C4-2B (cell line): ENCODE data around the gene TSPAN18.

Source experiments
- H3K27ac ChIP-seq: fragments of 450-650 bp; 2 replicates; pipeline ENCODE4 v1.5.1; 2017
- ZFX ChIP-seq: fragments of 450-650 bp; IDR thresholded peaks from 2 replicates; pipeline ENCODE4 v1.6.1; 2017
- TF ChIP-seq, protein P1 (sequence below): fragments of 450-650 bp; conservative IDR thresholded peaks from 2 replicates; pipeline ENCODE4 v1.5.1; 2017; ENCODE audit warnings: mild to moderate bottlenecking

Gene TSPAN18

DNA sequence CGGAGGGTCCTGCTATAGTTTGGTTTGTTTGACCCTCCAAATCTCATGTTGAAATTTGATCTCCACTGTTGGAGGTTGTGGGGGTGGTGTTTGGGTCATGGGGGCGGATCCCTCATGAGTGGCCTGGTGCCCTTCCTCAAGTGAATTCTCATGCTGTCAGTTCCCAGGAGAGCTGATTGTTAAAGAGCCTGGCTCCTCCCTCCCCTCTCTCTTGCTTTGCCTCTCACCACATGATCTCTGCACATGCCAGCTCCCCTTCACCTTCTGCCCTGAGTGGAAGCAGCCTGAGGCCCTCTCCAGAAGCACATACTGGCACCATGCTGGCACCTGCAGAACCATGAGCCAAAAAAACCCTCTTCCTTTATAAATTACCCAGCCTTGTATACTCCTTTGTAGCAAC is 7.1 kb downstream of the TSPAN18 start:
- TF ChIP-seq ZFX = no peak
- TF ChIP-seq, protein P1, sequence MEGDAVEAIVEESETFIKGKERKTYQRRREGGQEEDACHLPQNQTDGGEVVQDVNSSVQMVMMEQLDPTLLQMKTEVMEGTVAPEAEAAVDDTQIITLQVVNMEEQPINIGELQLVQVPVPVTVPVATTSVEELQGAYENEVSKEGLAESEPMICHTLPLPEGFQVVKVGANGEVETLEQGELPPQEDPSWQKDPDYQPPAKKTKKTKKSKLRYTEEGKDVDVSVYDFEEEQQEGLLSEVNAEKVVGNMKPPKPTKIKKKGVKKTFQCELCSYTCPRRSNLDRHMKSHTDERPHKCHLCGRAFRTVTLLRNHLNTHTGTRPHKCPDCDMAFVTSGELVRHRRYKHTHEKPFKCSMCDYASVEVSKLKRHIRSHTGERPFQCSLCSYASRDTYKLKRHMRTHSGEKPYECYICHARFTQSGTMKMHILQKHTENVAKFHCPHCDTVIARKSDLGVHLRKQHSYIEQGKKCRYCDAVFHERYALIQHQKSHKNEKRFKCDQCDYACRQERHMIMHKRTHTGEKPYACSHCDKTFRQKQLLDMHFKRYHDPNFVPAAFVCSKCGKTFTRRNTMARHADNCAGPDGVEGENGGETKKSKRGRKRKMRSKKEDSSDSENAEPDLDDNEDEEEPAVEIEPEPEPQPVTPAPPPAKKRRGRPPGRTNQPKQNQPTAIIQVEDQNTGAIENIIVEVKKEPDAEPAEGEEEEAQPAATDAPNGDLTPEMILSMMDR = no peak
- no peak overlapping the region for H3K27ac ChIP-seq

DNA sequence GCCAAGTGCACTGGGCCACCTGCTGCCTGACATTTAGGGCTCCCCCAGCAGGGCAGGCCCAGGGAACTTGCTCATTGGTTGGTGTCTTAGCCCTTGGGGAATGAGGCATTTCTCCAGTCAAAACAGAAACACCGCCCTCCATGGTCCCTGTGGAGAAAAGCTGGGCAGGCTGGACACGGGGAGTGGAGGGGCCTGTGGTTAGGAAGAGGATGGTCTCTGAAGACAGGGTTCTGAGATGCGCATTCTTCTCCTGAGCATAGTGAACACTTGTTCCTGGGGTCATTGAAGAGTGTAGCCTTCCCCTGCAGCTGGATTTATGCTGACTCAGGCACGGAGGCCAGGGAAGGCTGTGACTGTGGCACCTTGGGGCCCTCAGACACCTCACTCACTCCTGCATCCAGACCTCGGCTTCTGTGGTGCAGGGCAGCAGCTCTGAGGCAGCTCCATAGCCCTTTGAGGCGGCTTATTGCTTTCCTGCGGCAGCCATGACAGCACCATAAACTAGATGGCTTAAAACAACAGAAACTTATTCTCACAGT is 8.2 kb downstream of the TSPAN18 start:
- no peak for TF ChIP-seq ZFX
- TF ChIP-seq, protein P1 = no peak
- no peak overlapping the region for H3K27ac ChIP-seq

DNA sequence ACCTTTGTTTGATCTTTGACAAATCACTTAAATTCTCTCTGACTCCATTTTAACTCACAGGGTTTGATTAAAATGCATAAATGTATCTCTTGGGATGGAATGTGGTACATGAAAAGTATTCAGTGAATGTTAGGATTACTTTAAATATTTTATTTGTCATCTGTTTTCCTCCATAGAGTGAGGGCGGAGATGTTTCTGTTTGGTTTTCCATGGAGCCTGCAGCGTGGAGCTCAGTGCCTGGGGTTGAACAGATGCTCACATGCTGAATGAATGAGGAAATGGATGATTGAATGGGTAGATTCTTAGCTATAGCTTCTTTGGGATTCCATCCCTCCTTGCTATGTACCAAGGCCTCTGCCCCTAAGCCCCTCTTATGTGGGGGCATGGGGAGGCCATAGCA is 10.0 kb downstream of the TSPAN18 start:
- H3K27ac ChIP-seq = no peak overlapping the region
- TF ChIP-seq, protein P1 = no peak
- no peak for TF ChIP-seq ZFX

DNA sequence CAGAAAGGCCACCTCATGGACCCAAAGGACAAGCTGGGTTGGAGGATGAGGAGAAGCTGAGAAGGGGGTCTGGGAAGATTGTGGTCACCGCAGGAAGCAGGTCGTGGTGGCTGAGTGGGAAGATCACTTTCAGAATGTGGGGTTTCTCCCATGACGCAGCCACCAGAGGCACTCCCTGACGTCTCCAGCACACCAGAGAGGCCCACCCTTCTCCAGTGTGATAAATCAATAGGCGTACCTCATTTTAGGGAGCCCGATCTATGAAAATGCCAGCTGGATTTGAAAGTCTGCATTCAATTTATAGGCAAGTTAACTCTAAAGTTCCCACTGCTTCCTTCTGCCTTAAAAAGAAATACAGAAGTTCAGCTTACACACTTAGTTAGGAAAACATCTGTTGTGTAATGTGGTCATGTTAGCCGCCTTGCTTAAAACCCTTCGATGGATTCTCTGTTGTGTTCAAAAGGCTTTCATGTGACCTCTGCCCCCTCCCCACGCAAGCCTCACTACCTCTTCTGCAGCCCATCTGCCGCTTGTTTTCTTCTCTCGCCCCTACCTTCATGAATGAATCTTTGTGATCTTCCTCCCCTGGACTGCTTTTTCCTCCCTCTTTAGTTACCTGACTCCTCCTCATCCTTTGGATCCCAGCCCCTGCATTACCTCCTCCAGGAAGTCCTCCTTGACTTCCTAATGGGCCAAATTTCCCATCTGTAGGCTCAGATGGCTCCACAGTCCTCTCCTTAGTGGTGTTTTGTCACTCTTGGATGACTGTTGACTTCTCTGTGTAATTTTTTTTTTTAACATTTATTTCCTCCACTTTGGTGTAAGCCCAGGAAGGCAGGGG is 10.7 kb downstream of the TSPAN18 start:
- TF ChIP-seq, protein P1 = no peak
- no peak for TF ChIP-seq ZFX
- H3K27ac ChIP-seq = no peak overlapping the region

DNA sequence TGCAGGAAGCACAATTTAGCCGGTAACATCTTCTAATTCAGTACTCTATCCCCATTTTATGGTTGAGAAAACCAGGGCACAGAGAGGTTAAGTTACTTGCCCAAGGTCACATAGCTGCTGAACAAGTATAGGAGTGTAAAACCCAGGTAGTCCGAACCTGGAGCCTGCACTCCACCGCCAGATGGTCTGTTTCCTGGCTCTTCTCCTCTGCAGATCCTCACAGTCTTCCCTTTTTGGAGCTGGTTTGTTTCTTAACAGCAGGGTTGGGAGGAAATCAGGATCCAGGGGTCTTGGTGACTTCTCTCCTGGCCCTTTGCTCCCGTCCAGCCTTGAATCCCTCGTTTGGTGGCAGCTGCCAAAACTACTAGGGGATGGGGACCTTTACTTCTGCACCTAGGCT is 12.0 kb downstream of the TSPAN18 start:
- no peak overlapping the region for H3K27ac ChIP-seq
- TF ChIP-seq, protein P1 = no peak
- TF ChIP-seq ZFX = no peak

DNA sequence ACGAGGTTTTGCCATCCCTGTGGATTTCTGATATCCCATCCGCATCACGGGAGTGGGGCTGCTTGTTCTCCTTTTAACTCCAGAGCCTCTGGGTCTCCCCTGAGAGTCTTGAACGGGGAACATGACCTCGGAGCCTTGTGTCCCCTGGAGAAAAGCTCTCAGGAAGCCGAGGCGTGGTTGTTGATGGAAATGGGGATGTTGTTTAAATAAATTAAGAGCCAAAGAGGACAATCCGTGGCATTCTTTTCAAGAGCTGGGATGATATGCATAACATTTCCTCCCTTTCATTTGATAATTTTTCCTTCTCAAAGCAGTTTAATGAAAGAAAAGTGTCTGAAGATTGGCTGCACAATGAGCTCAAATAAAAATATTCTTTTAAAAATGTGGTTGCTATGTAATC is 14.2 kb downstream of the TSPAN18 start:
- TF ChIP-seq ZFX = no peak
- TF ChIP-seq, protein P1 = no peak
- no peak overlapping the region for H3K27ac ChIP-seq

DNA sequence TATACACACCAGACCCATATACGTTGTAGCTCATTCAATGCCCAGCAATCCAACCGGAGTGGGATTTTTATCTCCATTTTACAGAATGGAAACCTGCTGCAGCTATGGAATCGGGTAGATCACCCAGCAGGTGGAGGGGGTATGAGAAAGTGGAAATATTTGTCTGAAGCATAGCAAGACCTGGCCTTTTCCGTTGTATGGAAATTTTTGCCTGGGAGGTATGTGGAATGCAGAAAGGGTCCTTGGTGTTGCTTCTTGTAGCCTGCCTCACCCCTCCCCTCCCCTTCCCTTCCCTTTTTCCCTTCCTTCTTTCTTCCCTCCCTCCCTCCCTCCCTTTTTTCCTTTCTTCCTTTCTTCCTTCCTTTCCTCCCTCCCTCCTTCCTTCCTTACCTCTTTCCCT is 15.2 kb downstream of the TSPAN18 start:
- H3K27ac ChIP-seq = no peak overlapping the region
- TF ChIP-seq ZFX = no peak
- TF ChIP-seq, protein P1 = no peak
